GM23338 (cell line): ENCODE results near the gene SEMA5A. TPM values are rescaled to one million over a fixed set of nuclear protein-coding genes. Genes with fewer than 3 reads are reported as not detected.

ENCODE experiments used
- ATAC-seq: fragments of 200-7000 bp; cut with Tn5 transposase; 3 replicates; pipeline ENCODE4 v1.9.1; 2020
- DNase-seq: peaks from one replicate; pipeline ENCODE4 v3.0.0-alpha.2; 2015; ENCODE audit warnings: low spot score
- H2AFZ ChIP-seq: fragments of 200-600 bp; sonication (generic); 2 replicates; pipeline ENCODE4 v1.8.0; 2016; ENCODE audit warnings: antibody characterized with exemption, mild to moderate bottlenecking, moderate library complexity
- H3F3A ChIP-seq: fragments of 200-600 bp; sonication (generic); replicated peaks from 2 replicates; pipeline ENCODE4 v1.8.0; 2017; ENCODE audit warnings: antibody characterized with exemption, mixed run types, low read depth
- H3K27ac ChIP-seq: fragments of 200-600 bp; sonication (generic); 2 replicates; pipeline ENCODE4 v1.6.1; 2016; ENCODE audit warnings: low read depth
- H3K27me3 ChIP-seq: fragments of 200-600 bp; sonication (generic); 2 replicates; pipeline ENCODE4 v1.8.0; 2016; ENCODE audit warnings: mild to moderate bottlenecking, mixed run types, moderate library complexity; ENCODE audit not compliant: insufficient read depth
- H3K36me3 ChIP-seq: fragments of 200-600 bp; sonication (generic); 2 replicates; pipeline ENCODE4 v1.8.0; 2016; ENCODE audit warnings: mild to moderate bottlenecking; ENCODE audit not compliant: insufficient read depth
- H3K4me1 ChIP-seq: fragments of 200-600 bp; sonication (generic); 2 replicates; pipeline ENCODE4 v1.8.0; 2016; ENCODE audit warnings: mild to moderate bottlenecking, moderate library complexity; ENCODE audit not compliant: insufficient read depth
- H3K4me2 ChIP-seq: fragments of 200-600 bp; sonication (generic); 2 replicates; pipeline ENCODE4 v1.7.1; 2017; ENCODE audit warnings: mixed run types
- H3K4me3 ChIP-seq: fragments of 200-600 bp; sonication (generic); 2 replicates; pipeline ENCODE4 v1.6.1; 2016; ENCODE audit warnings: mixed run types
- H3K79me2 ChIP-seq: fragments of 200-600 bp; sonication (generic); replicated peaks from 2 replicates; pipeline ENCODE4 v1.8.0; 2017; ENCODE audit warnings: mild to moderate bottlenecking; ENCODE audit not compliant: insufficient read depth
- H3K9me2 ChIP-seq: fragments of 200-600 bp; sonication (generic); 2 replicates; pipeline ENCODE4 v1.8.0; 2017; ENCODE audit not compliant: insufficient read depth
- H4K20me1 ChIP-seq: fragments of 200-600 bp; sonication (generic); replicated peaks from 2 replicates; pipeline ENCODE4 v1.8.0; 2017; ENCODE audit warnings: mild to moderate bottlenecking; ENCODE audit not compliant: insufficient read depth
- H3K27ac Mint-ChIP-seq: 2 replicates; pipeline ENCODE4 v1.8.0; 2020; ENCODE audit warnings: inconsistent platforms, mild to moderate bottlenecking, moderate library complexity, mixed read lengths
- H3K27me3 Mint-ChIP-seq: 3 replicates; pipeline ENCODE4 v1.8.0; 2022; ENCODE audit warnings: low read depth, mild to moderate bottlenecking, moderate library complexity, mixed read lengths, inconsistent platforms; ENCODE audit not compliant: insufficient read depth, poor library complexity
- H3K36me3 Mint-ChIP-seq: 3 replicates; pipeline ENCODE4 v1.8.0; 2021; ENCODE audit warnings: low read depth, mild to moderate bottlenecking, inconsistent platforms, moderate library complexity, mixed read lengths
- H3K4me1 Mint-ChIP-seq: 3 replicates; pipeline ENCODE4 v1.8.0; 2020; ENCODE audit warnings: mild to moderate bottlenecking, inconsistent platforms, mixed read lengths
- H3K4me3 Mint-ChIP-seq: 3 replicates; pipeline ENCODE4 v1.8.0; 2021; ENCODE audit warnings: moderate library complexity, mild to moderate bottlenecking, inconsistent platforms, mixed read lengths
- H3K9me3 Mint-ChIP-seq: 3 replicates; pipeline ENCODE4 v1.8.0; 2020; ENCODE audit warnings: moderate library complexity, mild to moderate bottlenecking, inconsistent platforms, mixed read lengths
- CREB1 ChIP-seq: fragments of 250-450 bp; sonication (Bioruptor Pico); IDR thresholded peaks from 2 replicates; pipeline ENCODE4 v1.5.0; 2020; ENCODE audit warnings: low read depth, mild to moderate bottlenecking, moderate library complexity
- EZH2 ChIP-seq: fragments of 200-600 bp; sonication (generic); IDR thresholded peaks from one replicate; pipeline ENCODE4 v1.8.0; 2017; ENCODE audit warnings: antibody characterized with exemption, mild to moderate bottlenecking, low read depth; ENCODE audit not compliant: unreplicated experiment
- ZNF114 ChIP-seq: fragments of 250-450 bp; sonication (Bioruptor Pico); IDR thresholded peaks from 2 replicates; pipeline ENCODE4 v1.5.0; 2020; ENCODE audit warnings: mild to moderate bottlenecking, moderate library complexity
- ZNF331 ChIP-seq: fragments of 250-450 bp; sonication (Bioruptor Pico); IDR thresholded peaks from 2 replicates; pipeline ENCODE4 v1.5.0; 2020; ENCODE audit warnings: low read depth, mild to moderate bottlenecking, moderate library complexity
- polyA plus RNA-seq: library from polyadenylated mRNA; unstranded; fragments of >200 nt; fragmentation: Nextera tagmentation; extraction: Ambion mirVana; gene quantifications from 2 replicates; pipeline ENCODE4 v1.2.1, GENCODE V29; 2016
- total RNA-seq: library from RNA; depleted of rRNA; stranded (reverse); fragments of >200 nt; shearing (Covaris generic); gene quantifications from 2 replicates; pipeline ENCODE4 v1.2.3, GENCODE V29; 2014
- TF ChIP-seq, protein P1 (sequence below): IDR thresholded peaks from one replicate; pipeline ENCODE4 v1.6.1; 2018; ENCODE audit warnings: antibody characterized with exemption; ENCODE audit not compliant: unreplicated experiment
- TF ChIP-seq, protein P2 (sequence below), 2 experiments: fragments of 200-600 bp in 1 of 2; sonication (generic) in 1 of 2; conservative IDR thresholded peaks; 2 replicates each; pipeline versions ENCODE4 v1.5.1 to v1.6.1; 2016 to 2017; ENCODE audit warnings: antibody characterized with exemption in 2 of 2, low read depth in 2 of 2, mild to moderate bottlenecking in 2 of 2, moderate library complexity in 1 of 2

SEMA5A gene
- total and polyA plus RNA-seq, 2 experiments from 2014 or later, result 2.1 to 8.1 TPM

DNA sequence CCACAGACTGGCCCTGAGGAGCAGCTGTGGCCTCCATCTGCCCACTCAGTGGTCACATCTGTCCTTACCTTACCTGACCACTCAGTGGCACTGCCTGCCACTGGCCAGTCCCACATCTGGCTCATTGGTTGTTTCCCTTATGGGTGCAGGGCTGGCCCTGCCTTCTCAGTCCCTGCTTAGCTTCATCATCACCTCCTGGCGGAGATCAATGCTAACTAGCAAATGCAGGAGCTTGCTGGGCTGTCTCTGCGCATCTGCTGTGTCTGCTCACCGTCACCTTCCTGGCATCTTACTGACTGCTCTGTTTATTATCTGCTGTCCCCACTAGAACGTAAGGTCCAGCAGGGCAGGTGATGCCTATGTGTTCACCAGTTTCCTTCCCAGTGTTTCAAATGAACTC is 356.9 kb downstream of the SEMA5A start:
- Mint-ChIP-seq H3K4me3 (no peak overlapping the region), H3K36me3 (no peaks in the 10 kb centered on the region; the same call in 2 of the 3 replicates), H3K27me3 (peaks cover 7% of the 10 kb centered on the region), H3K4me1 (peaks cover 7% of the 10 kb centered on the region), H3K27ac (no peak overlapping the region), H3K9me3 (no peaks in the 10 kb centered on the region; the same call in 2 of the 3 replicates)
- Histone ChIP-seq H3K4me1 (peaks cover 8% of the 10 kb centered on the region; the same call in 1 of the 2 replicates), H3K4me2 (no peak overlapping the region), H3K27me3 (no peaks in the 10 kb centered on the region), H3K4me3 (no peak overlapping the region), H4K20me1 (no peaks in the 10 kb centered on the region), H3F3A (no peaks in the 10 kb centered on the region), H3K9me2 (peaks cover 3% of the 10 kb centered on the region; the same call in 1 of the 2 replicates), H2AFZ (no peak overlapping the region), H3K79me2 (no peaks in the 10 kb centered on the region), H3K27ac (no peak overlapping the region), H3K36me3 (no peaks in the 10 kb centered on the region)
- no peak; the same call in 2 of the 3 replicates for ATAC-seq
- no peak for TF ChIP-seq ZNF331 (CRISPR knock-in tag)
- TF ChIP-seq, protein P1, sequence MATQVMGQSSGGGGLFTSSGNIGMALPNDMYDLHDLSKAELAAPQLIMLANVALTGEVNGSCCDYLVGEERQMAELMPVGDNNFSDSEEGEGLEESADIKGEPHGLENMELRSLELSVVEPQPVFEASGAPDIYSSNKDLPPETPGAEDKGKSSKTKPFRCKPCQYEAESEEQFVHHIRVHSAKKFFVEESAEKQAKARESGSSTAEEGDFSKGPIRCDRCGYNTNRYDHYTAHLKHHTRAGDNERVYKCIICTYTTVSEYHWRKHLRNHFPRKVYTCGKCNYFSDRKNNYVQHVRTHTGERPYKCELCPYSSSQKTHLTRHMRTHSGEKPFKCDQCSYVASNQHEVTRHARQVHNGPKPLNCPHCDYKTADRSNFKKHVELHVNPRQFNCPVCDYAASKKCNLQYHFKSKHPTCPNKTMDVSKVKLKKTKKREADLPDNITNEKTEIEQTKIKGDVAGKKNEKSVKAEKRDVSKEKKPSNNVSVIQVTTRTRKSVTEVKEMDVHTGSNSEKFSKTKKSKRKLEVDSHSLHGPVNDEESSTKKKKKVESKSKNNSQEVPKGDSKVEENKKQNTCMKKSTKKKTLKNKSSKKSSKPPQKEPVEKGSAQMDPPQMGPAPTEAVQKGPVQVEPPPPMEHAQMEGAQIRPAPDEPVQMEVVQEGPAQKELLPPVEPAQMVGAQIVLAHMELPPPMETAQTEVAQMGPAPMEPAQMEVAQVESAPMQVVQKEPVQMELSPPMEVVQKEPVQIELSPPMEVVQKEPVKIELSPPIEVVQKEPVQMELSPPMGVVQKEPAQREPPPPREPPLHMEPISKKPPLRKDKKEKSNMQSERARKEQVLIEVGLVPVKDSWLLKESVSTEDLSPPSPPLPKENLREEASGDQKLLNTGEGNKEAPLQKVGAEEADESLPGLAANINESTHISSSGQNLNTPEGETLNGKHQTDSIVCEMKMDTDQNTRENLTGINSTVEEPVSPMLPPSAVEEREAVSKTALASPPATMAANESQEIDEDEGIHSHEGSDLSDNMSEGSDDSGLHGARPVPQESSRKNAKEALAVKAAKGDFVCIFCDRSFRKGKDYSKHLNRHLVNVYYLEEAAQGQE, result no peak
- TF ChIP-seq EZH2, result no peak
- no peak for DNase-seq

DNA sequence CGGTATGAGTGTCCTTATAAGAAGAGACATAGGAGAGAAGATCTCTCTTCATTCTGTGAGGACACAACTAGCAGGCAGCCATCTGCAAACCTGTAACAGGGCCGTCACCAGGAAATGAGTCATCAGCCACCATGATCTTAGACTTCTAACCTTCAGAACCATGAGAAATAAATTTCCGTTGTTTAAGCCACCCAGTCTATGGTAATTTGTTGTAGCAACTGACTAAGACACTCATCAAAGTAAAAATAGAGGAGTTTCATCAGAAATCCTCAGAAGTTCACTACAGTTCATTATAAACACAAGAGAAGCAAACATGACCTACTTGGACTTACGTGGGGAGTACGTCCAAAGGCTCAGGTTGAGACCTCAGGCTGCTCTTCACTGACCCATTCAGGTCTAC is 357.7 kb downstream of the SEMA5A start:
- peaks cover 7% of the 10 kb centered on the region for H3K4me1 Mint-ChIP-seq
- no peaks in the 10 kb centered on the region; the same call in 2 of the 3 replicates for H3K36me3 Mint-ChIP-seq
- H3K4me2 ChIP-seq, result no peak overlapping the region
- no peaks in the 10 kb centered on the region for H3K36me3 ChIP-seq
- H3K9me2 ChIP-seq, result peaks cover 3% of the 10 kb centered on the region; the same call in 1 of the 2 replicates
- H2AFZ ChIP-seq, result no peak overlapping the region
- H3K9me3 Mint-ChIP-seq, result no peaks in the 10 kb centered on the region; the same call in 2 of the 3 replicates
- peaks cover 7% of the 10 kb centered on the region for H3K27me3 Mint-ChIP-seq
- DNase-seq (no peak), ATAC-seq (no peak)
- no peaks in the 10 kb centered on the region for H3F3A ChIP-seq
- peaks cover 8% of the 10 kb centered on the region; the same call in 1 of the 2 replicates for H3K4me1 ChIP-seq
- H3K27ac ChIP-seq, result no peak overlapping the region
- no peaks in the 10 kb centered on the region for H3K27me3 ChIP-seq
- no peaks in the 10 kb centered on the region for H4K20me1 ChIP-seq
- no peak overlapping the region for H3K4me3 Mint-ChIP-seq
- no peak overlapping the region for H3K27ac Mint-ChIP-seq
- H3K79me2 ChIP-seq, result no peaks in the 10 kb centered on the region
- no peak overlapping the region for H3K4me3 ChIP-seq
- no peak for TF ChIP-seq ZNF114 (CRISPR knock-in tag)
- TF ChIP-seq, protein P1, result no peak
- no peak for TF ChIP-seq CREB1 (CRISPR knock-in tag)
- TF ChIP-seq, protein P2, sequence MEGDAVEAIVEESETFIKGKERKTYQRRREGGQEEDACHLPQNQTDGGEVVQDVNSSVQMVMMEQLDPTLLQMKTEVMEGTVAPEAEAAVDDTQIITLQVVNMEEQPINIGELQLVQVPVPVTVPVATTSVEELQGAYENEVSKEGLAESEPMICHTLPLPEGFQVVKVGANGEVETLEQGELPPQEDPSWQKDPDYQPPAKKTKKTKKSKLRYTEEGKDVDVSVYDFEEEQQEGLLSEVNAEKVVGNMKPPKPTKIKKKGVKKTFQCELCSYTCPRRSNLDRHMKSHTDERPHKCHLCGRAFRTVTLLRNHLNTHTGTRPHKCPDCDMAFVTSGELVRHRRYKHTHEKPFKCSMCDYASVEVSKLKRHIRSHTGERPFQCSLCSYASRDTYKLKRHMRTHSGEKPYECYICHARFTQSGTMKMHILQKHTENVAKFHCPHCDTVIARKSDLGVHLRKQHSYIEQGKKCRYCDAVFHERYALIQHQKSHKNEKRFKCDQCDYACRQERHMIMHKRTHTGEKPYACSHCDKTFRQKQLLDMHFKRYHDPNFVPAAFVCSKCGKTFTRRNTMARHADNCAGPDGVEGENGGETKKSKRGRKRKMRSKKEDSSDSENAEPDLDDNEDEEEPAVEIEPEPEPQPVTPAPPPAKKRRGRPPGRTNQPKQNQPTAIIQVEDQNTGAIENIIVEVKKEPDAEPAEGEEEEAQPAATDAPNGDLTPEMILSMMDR (conservative IDR thresholded peaks at IDR 0.05; ENCODE audit: low read depth in 2 of 2), result no peak
- no peak for TF ChIP-seq ZNF331 (CRISPR knock-in tag)
